ENCODE measurements around the gene GLI3. TPM values are rescaled to one million over a fixed set of nuclear protein-coding genes. Genes with fewer than 3 reads are reported as not detected.
A peak's percentile ranks its signal among the peaks of the same experiment; 100 is the strongest.

Gene GLI3
- total and polyA plus RNA-seq, 2 experiments from 2014 or later: 4.0 to 5.2 TPM

- WGBS, 2 experiments (ENCODE audit: low coverage in 1 of 2, low lambda C conversion rate in 2 of 2, missing lambda C conversion rate in 2 of 2): 12 to 13% methylated on average over 16 of the region's 16 CpGs
- Histone ChIP-seq H3F3A (ENCODE audit: insufficient read depth) (peaks cover 21% of the 10 kb centered on the region), H3K27me3 (replicated peaks; ENCODE audit: insufficient read depth) (no peaks in the 10 kb centered on the region), H3K9me2 (ENCODE audit: insufficient read depth) (no peaks in the 10 kb centered on the region), H3K4me2 (ENCODE audit: unreplicated experiment) (peak overlapping the region; percentile 71), H2AFZ (0 out of 2 replicates have a peak overlapping the region, but pooled peaks have one; percentile 14), H3K27ac (peak overlapping the region; percentile 48), H3K9ac (no peak overlapping the region; the same call in 1 of the 2 replicates), H4K20me1 (ENCODE audit: insufficient read depth) (no peaks in the 10 kb centered on the region), H3K4me3 (peak overlapping the region; percentile 38), H3K4me1 (ENCODE audit: insufficient read depth) (peaks cover 23% of the 10 kb centered on the region), H3K9me3 (ENCODE audit: low read depth) (no peaks in the 10 kb centered on the region), H3K79me2 (ENCODE audit: insufficient read depth) (no peaks in the 10 kb centered on the region), H3K36me3 (ENCODE audit: low read depth) (no peaks in the 10 kb centered on the region)
- DNase-seq: peak; percentile 100
- TF ChIP-seq EZH2 (IDR thresholded peaks at IDR 0.05; ENCODE audit: insufficient read depth, poor library complexity, severe bottlenecking) (no peak), EZH2phosphoT487 (IDR thresholded peaks at IDR 0.05; ENCODE audit: insufficient read depth, low read depth) (no peak)
- in situ Hi-C loops (cut with MboI): no loop called here
Observed at GRCh38 chr7:41955893-41956675, 280.9 kb downstream of the GLI3 start.

DNA sequence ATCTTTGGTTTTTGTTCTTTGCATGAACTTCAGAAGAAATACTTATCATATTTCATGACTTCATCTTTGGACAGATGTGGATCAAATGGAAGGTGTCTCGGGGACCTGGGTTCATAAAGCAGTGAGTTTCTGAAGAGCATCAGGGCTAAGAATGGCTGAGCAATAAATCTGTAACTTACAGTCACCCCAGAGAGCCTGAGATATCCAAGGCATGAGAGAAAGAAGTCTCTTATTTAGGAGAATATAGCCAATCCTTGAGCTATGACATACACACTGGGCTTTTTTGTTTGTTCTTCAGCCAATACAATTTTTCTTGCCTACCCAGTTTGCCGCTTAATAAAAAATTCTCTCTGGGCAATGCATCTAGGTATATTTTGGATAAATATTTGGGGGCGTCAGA, 281.6 kb downstream of the GLI3 start:
- Histone ChIP-seq H3K9me3 (ENCODE audit: low read depth) (no peaks in the 10 kb centered on the region), H3K4me1 (ENCODE audit: insufficient read depth) (peaks cover 23% of the 10 kb centered on the region), H3F3A (ENCODE audit: insufficient read depth) (peaks cover 21% of the 10 kb centered on the region), H3K27me3 (replicated peaks; ENCODE audit: insufficient read depth) (no peaks in the 10 kb centered on the region), H3K4me3 (peak overlapping the region; percentile 21; the same call in 1 of the 2 replicates), H3K79me2 (ENCODE audit: insufficient read depth) (no peaks in the 10 kb centered on the region), H3K27ac (peak overlapping the region; percentile 48), H3K9ac (no peak overlapping the region), H3K4me2 (ENCODE audit: unreplicated experiment) (peak overlapping the region; percentile 71), H3K36me3 (ENCODE audit: low read depth) (no peaks in the 10 kb centered on the region), H4K20me1 (ENCODE audit: insufficient read depth) (no peaks in the 10 kb centered on the region), H2AFZ (no peak overlapping the region), H3K9me2 (ENCODE audit: insufficient read depth) (no peaks in the 10 kb centered on the region)
- in situ Hi-C loops (cut with MboI): no loop called here
- 33% methylated on average over 3 of the region's 3 CpGs for WGBS, 2 experiments (ENCODE audit: low coverage in 1 of 2, low lambda C conversion rate in 2 of 2, missing lambda C conversion rate in 2 of 2)
- no peak for TF ChIP-seq EZH2phosphoT487 (IDR thresholded peaks at IDR 0.05; ENCODE audit: insufficient read depth, low read depth)
- TF ChIP-seq EZH2 (IDR thresholded peaks at IDR 0.05; ENCODE audit: insufficient read depth, poor library complexity, severe bottlenecking): no peak
- DNase-seq: no peak

GRCh38 chr7:41954976-41955375, 282.0 kb downstream of the GLI3 start:
- Histone ChIP-seq H3K4me2 (ENCODE audit: unreplicated experiment) (peak overlapping the region; percentile 71), H3K9me3 (ENCODE audit: low read depth) (no peaks in the 10 kb centered on the region), H3K27ac (no peak overlapping the region), H3K9ac (no peak overlapping the region), H3K4me1 (ENCODE audit: insufficient read depth) (peaks cover 23% of the 10 kb centered on the region), H3K79me2 (ENCODE audit: insufficient read depth) (no peaks in the 10 kb centered on the region), H3K27me3 (replicated peaks; ENCODE audit: insufficient read depth) (no peaks in the 10 kb centered on the region), H2AFZ (no peak overlapping the region), H4K20me1 (ENCODE audit: insufficient read depth) (no peaks in the 10 kb centered on the region), H3K9me2 (ENCODE audit: insufficient read depth) (no peaks in the 10 kb centered on the region), H3K4me3 (no peak overlapping the region), H3F3A (ENCODE audit: insufficient read depth) (peaks cover 21% of the 10 kb centered on the region), H3K36me3 (ENCODE audit: low read depth) (no peaks in the 10 kb centered on the region)
- WGBS, 2 experiments (ENCODE audit: low coverage in 1 of 2, low lambda C conversion rate in 2 of 2, missing lambda C conversion rate in 2 of 2): 65% methylated on average over 2 of the region's 2 CpGs
- no peak for DNase-seq
- TF ChIP-seq EZH2 (IDR thresholded peaks at IDR 0.05; ENCODE audit: insufficient read depth, poor library complexity, severe bottlenecking) (no peak), EZH2phosphoT487 (IDR thresholded peaks at IDR 0.05; ENCODE audit: insufficient read depth, low read depth) (no peak)
- in situ Hi-C loops (cut with MboI): no loop called here

DNA sequence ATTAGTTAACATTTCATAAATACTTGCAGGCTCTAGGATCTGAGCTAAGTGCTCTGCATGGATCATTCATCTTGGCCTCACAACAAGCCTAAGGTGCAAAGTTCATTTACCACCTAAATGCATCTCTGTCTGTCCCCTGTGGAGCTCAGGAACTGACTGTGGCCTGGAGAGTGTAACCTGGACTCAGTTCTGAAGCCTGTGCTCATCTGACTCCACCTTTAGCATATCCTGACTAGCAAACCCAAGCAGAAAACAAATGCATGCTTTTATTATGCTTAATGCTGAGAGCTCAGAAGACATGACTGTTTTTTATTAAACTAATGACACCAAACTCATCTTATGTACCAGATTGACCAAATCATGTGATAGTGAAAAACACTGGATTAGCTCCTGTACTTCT, 288.5 kb downstream of the GLI3 start:
- Histone ChIP-seq H3K9ac (no peak overlapping the region), H3K4me1 (ENCODE audit: insufficient read depth) (peaks cover 4% of the 10 kb centered on the region), H3K79me2 (ENCODE audit: insufficient read depth) (no peaks in the 10 kb centered on the region), H3K9me3 (ENCODE audit: low read depth) (no peaks in the 10 kb centered on the region), H3K4me3 (no peak overlapping the region), H3K4me2 (ENCODE audit: unreplicated experiment) (no peak overlapping the region), H2AFZ (no peak overlapping the region), H3K9me2 (ENCODE audit: insufficient read depth) (no peaks in the 10 kb centered on the region), H4K20me1 (ENCODE audit: insufficient read depth) (no peaks in the 10 kb centered on the region), H3K27me3 (replicated peaks; ENCODE audit: insufficient read depth) (no peaks in the 10 kb centered on the region), H3F3A (ENCODE audit: insufficient read depth) (no peaks in the 10 kb centered on the region), H3K27ac (no peak overlapping the region), H3K36me3 (ENCODE audit: low read depth) (no peaks in the 10 kb centered on the region)
- TF ChIP-seq EZH2 (IDR thresholded peaks at IDR 0.05; ENCODE audit: insufficient read depth, poor library complexity, severe bottlenecking) (no peak), EZH2phosphoT487 (IDR thresholded peaks at IDR 0.05; ENCODE audit: insufficient read depth, low read depth) (no peak)
- in situ Hi-C loops (cut with MboI): loop anchor here (10.0 kb wide), 1 partner anchor 886 kb away; no protein-coding TSS in a partner anchor
- no peak for DNase-seq

All from GM23248 (cell line).